GM12892 (cell line): ENCODE measurements around the gene PGAM2.

Experiments
- POLR2A ChIP-seq: IDR thresholded peaks from 2 replicates; pipeline ENCODE4 v1.6.1; 2011; ENCODE audit warnings: low read depth, low read length, control low read depth
- POLR2AphosphoS5 ChIP-seq: IDR thresholded peaks from 2 replicates; pipeline ENCODE4 v1.6.1; 2011; ENCODE audit warnings: low read depth, low read length, control low read depth
- TAF1 ChIP-seq: IDR thresholded peaks from 2 replicates; pipeline ENCODE4 v1.6.1; 2011; ENCODE audit warnings: low read depth, mild to moderate bottlenecking, control low read depth, low read length, borderline replicate concordance

DNA sequence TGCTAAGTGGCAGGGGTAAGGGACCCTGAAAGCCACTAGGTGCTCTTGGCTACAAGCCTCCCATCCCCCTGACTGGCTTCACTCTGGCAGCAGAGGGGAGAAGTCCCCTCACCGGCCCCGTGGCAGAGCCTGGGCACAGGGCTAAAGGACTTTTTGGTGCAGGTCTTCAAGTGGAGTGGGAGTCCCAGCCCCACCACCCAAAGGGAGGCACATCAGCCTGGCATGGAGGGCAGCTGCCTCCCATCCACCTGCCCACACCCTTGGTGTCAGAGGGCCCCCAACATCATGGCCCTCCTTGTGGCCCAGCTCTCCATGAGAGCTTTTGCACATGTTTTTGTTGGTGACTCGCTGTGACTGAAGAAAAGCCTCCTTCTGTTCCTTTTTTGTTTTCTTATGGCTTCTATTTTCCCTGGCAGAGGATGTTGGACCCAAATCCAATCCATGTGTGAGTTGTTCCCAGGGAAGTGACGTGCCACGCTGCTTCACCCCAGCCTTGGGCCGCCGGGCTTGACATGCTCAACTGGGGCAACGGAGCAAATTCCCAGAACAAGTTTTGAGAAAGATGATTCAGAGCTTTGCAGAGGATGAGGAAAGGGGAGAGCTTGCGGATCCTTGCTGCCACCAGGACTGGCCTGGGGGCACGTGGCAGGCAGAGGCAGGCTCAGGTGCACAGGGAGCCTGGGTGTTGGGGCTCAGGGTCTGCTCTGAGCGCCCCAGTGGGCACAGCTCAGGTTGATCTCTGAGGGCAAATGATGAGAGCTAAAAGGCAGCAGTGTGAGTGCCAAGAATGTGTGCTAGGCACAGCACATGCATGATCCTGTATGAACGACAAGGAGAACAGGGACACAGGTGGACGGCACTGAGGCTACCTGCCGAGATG lies 36.8 kb upstream of the PGAM2 start:
- TF ChIP-seq POLR2AphosphoS5 (no peak), POLR2A (no peak), TAF1 (no peak)
